LoVo (cell line): ENCODE measurements around the gene DPYD.

Experiments used
- DNase-seq: peaks from one replicate; pipeline ENCODE4 v3.0.0-alpha.2; 2016; ENCODE audit warnings: low spot score

DPYD gene

DNA sequence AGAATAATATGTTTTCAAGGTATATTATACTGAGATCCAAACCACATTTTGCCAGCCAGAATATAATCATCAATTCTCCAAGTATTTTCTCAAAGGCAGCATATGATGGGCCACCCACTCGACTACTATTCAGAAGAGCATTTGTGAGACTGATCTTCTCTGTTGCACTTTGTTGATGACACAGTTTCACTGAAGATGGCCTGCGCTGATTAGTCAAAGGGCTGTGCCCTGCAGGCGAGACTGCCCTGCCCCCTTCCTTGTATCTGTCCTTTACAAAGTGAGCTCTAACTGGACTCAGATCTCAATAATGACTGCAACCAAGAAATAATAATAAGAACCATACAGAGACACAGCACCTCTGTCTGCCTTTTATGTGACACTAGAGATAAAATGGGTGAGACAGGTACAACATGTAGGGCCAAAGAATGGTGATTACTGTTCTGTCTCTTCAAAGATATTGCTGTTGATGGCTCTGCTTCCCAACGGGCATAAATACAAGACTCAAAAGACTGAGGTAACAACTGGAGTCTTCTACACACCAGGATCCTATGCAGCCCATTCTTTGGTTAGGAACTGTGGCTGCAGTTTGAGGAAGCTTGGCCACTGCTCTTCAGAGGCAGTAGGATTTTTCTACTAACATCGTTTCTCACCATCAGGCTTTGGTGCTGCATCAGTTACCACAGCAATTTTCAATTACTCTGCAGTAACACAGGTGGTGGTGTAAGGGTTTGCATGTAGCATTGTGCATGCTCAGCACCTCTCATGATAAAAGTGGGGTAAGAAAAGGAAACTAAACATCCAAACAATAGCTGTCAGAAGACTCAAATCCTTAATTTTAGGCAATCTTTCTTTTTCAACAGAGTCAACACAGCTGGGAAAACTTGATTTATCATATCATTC lies 718.1 kb downstream of the DPYD start:
- DNase-seq: no peak

DNA sequence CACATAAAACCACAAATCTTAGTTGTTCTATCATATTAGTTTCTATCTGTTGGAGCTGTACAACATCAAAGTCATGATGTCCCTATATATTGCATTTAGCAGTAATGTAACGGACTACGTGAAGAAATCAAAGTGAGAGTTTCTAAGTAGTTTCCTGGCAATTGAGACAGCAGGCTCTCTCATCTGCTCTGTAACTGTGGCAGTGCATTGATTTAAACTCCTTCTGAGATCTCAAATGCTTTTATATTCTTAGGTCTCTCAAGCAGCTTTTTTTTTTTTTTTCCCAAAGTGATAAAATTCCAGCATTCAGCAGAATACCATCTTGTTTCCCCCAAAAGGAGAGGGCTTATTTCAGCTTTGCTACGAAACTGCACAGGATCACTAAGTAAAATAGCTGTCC lies 719.2 kb downstream of the DPYD start:
- DNase-seq: no peak

DNA sequence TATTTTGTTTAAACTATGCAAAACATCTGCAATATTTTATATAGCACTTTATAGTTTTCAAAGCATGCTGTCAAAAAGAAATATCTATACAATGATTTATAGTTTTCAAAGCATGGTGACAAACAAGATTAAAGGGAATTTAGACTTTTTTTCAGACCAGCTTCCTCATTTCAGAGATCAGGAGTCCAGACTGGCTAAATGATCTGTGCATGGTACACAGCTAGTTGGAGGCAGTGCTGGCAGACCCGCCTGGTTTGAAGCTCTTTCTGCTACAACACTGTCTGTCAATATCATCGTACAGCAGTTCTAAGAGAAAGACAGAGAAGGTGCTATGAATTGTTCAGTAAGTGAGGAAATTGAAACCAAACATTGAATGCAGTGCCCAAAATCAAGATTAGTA lies 720.2 kb downstream of the DPYD start:
- no peak for DNase-seq

GRCh38 chr1:97196825-97197516 lies 723.9 kb downstream of the DPYD start:
- DNase-seq: no peak

DNA sequence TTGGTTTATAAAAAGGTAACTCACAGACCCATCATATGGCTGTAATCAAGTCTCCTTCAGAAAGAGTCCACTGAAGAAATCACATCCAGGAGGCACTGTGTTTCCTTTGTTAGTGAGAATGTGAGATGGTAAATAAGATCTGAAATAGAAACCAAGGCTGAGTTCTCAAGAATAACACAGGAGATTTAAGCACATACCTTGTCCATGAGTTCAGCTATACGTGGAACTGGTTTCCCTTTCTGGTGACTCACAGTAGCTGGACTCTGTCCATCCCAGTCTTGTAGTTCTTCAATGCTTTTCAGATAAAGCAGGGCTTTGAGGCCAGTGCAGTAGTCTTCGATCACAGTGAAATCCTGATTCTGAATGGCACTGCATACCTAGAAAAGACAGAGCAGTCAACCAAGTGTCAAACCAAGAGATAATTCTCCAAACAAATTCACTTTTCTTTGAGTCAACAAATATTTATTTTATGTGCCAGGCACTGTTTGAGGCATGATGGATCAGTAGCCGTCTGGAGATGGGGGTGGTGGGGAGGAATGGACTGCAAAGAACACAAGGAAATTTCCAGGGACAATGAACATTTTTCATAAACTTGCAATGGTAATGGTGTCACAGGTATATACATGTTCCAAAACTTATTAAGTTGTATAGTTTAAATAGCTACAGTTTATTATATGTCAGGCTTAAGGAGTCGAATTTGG lies 727.8 kb downstream of the DPYD start:
- DNase-seq: peak; percentile 34

DNA sequence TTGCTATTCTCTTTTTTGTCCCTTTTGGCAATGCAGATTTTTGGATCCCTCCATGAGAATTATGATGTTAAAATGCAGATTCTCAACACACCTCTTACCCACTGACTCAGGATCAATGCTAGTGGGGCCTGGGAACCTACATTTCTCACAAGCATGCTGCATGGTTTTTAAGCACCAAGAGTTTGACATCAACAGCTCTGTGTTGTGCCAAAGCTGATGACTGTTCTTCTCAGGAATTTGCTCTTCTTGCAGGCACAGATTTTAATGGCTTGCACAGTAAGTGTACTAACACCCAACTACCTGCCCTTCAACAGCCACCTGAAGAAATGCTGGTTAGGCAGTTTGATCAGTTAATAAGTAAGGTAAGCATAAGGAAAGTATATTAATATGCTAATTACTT lies 730.5 kb downstream of the DPYD start:
- DNase-seq: no peak

- DNase-seq: no peak
Measured at GRCh38 chr1:97186381-97186780, 734.5 kb downstream of the DPYD start.

DNA sequence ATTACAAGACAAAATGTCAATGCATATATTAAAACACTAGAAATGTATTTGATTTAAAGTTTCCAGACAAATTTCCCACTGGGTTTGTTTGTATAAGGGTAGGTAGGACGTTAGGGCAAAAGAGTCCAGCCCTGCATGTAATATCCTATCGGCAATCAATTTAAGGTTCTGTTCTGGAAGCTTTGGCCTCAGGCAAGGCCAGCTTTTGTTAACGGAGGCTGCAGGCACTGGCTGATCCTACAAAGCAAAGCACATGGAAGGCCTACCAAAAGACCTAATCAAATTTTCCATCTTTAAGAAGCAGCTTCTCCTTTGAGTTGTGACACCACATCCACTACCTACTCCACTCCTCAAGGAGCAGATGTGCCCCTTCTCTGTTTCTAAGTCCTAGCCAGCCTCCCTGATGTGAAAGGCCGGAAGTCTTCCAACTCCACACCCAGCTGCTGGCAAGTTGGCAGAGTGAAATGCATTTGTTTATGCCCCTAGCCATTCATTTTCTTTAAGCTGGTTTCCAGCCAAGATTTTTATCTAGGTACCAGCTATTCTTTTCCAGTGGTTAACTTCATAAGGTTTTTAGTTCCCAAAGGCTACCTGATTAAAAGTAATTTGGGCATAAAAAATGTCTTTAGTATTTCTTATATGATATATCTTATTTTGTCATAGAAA lies 746.7 kb downstream of the DPYD start:
- no peak for DNase-seq

- DNase-seq: no peak
Measured at GRCh38 chr1:97170300-97170699, 750.5 kb downstream of the DPYD start.

GRCh38 chr1:97168056-97168455 lies 752.8 kb downstream of the DPYD start:
- DNase-seq: no peak

DNA sequence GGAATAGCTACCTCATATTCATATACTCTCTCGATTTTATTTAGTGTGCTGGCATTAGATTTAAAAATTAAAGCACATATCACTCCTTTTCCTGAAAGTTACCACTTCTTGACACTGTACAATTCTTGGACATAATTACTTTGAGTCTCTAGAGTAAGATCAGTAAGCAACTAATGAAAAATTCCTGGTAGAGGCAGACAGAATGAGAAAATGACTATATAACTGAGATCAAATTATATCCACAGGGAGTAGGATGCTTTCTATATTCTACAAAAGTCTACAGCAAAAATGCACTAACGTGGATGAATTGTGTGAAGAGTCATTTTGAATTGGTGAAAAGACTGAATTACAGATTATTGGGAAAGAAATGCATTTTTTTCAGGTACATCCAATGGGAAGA lies 753.6 kb downstream of the DPYD start:
- DNase-seq: no peak

- no peak for DNase-seq
Measured at GRCh38 chr1:97166626-97167025, 754.2 kb downstream of the DPYD start.

GRCh38 chr1:97164276-97164639 lies 756.6 kb downstream of the DPYD start:
- DNase-seq: no peak

DNA sequence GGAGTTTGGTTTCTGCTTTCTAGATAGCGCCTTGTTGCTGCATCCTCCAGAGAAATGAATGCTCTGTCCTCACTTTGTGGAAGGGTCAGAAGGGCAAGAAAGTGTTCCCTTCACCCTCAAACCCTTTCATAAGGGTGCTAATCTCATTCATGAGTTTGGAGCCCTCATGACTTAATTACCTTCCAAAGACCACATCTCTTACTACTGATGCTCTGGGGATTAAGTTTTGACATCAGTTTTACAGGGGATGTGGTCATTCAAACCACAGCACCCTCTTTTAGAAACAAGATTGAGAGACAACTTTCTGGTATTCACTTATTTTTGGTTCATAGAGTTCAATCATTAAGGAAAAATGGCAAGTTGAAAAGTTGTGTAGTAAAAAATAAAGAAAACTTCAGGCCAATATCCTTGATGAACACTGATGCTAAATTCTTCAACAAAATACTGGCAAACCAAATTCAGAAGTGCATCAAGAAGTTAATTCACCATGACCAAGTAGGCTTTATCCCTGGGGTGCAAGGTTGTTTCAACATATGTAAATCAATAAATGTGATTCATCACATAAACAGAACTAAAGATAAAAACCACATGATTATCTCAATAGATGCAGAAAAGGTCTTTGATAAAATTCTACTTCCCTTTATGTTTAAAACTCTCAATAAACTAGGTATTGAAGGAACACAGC lies 757.1 kb downstream of the DPYD start:
- DNase-seq: no peak

DNA sequence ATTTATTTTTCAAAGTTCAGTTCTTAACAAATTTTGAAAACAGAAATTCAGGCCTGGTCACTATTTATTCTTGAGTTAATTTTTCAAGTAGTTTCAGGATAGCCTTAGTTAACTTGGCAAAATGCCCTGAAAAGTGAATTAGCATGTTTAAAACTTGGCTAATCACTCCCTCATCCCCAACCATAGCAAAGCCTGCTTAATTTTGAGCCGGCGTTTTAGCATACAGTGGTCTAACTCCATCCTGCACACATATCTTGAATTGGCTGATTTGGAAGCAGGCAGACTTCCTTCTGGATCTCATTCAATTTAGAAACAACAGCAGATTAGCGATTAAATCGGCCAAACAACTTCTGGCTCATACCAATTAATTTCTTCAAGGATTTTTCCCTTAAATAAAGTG lies 760.0 kb downstream of the DPYD start:
- DNase-seq: no peak

GRCh38 chr1:97159342-97159741 lies 761.5 kb downstream of the DPYD start:
- no peak for DNase-seq

DNA sequence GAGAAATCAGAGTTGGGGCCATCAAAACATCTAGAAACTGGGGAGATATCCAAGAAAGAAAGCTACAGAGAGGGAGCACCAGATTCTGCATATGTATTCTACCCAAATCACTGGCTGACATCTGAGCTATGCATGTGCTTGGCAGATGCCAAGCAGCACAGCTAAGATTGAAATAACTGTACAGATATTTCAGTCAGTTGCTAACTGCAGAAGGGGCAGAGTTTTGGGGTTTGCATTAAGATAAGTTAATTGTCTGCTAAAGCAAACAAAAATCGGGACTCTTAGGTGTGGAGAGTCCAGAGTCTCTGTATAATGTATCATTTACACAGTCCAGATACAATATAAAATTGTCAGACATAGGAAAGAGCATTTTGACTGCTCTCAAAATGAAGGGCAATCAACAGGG lies 762.1 kb downstream of the DPYD start:
- no peak for DNase-seq

GRCh38 chr1:97157991-97158390 lies 762.8 kb downstream of the DPYD start:
- DNase-seq: no peak

GRCh38 chr1:97151651-97152050 lies 769.2 kb downstream of the DPYD start:
- DNase-seq: no peak

- DNase-seq: no peak
Measured at GRCh38 chr1:97145321-97145956, 775.4 kb downstream of the DPYD start.

- DNase-seq: no peak
Measured at GRCh38 chr1:97144527-97144926, 776.3 kb downstream of the DPYD start.
